Common myeloid progenitor, CD34-positive (primary cell): ENCODE measurements around the gene HOXB4.
A peak's percentile ranks its signal among the peaks of the same experiment; 100 is the strongest.

Source experiments
- CTCF ChIA-PET: fragments of 350-600 bp; sonication (Branson Sonifier 250); formaldehyde crosslinking; loops from one replicate; lab custom pipeline; 2021; ENCODE audit warnings: antibody characterized with exemption; lab: Charles Lee
- POLR2A ChIA-PET: fragments of 350-600 bp; sonication (Branson Sonifier 250); formaldehyde crosslinking; loops from one replicate; lab custom pipeline; 2021; ENCODE audit warnings: antibody characterized with exemption; lab: Charles Lee
- DNase-seq, 3 donors: peaks; one replicate each; pipeline versions ENCODE4 v3.0.0 to v3.0.0-alpha.2; 2013
- H3K27ac ChIP-seq, 2 experiments: 1 replicate in 1 of 2; 2 replicates in 1 of 2; pipeline ENCODE4 v1.7.0; 2013; ENCODE audit warnings: inconsistent platforms in 2 of 2, low read length in 2 of 2, mild to moderate bottlenecking in 2 of 2, low read depth in 1 of 2, moderate library complexity in 1 of 2; ENCODE audit not compliant: severe bottlenecking in 2 of 2, insufficient read depth in 1 of 2, poor library complexity in 1 of 2
- H3K27me3 ChIP-seq, 5 experiments: replicated peaks in 2 of 5; 1 replicate in 3 of 5; 2 replicates in 2 of 5; pipeline versions ENCODE4 v1.6.1 to v1.7.0; 2013; ENCODE audit warnings: low read length in 4 of 5, mild to moderate bottlenecking in 2 of 5, moderate library complexity in 2 of 5, inconsistent platforms in 1 of 5; ENCODE audit not compliant: insufficient read depth in 5 of 5, control insufficient read depth in 4 of 5
- H3K36me3 ChIP-seq, 4 experiments: 1 replicate in 2 of 4; 2 replicates in 2 of 4; pipeline versions ENCODE4 v1.6.1 to v1.7.0; 2013; ENCODE audit warnings: low read length in 3 of 4, control low read depth in 1 of 4, mild to moderate bottlenecking in 1 of 4; ENCODE audit not compliant: control insufficient read depth in 4 of 4, insufficient read depth in 4 of 4
- H3K4me1 ChIP-seq, 4 experiments: 1 replicate in 3 of 4; 2 replicates in 1 of 4; pipeline versions ENCODE4 v1.6.1 to v1.7.1; 2013; ENCODE audit warnings: low read length in 3 of 4, mild to moderate bottlenecking in 3 of 4, control low read depth in 1 of 4, inconsistent platforms in 1 of 4, moderate library complexity in 1 of 4; ENCODE audit not compliant: control insufficient read depth in 4 of 4, insufficient read depth in 4 of 4; ENCODE audit errors: control extremely low read depth in 1 of 4
- H3K4me3 ChIP-seq, 7 experiments: 1 replicate in 4 of 7; 2 replicates in 3 of 7; pipeline versions ENCODE4 v1.5.1 to v1.7.0; 2013; ENCODE audit warnings: mild to moderate bottlenecking in 7 of 7, low read length in 6 of 7, moderate library complexity in 6 of 7, inconsistent platforms in 2 of 7, low read depth in 2 of 7, control low read depth in 1 of 7; ENCODE audit not compliant: insufficient read depth in 4 of 7, control insufficient read depth in 1 of 7; ENCODE audit errors: extremely low read depth in 1 of 7
- H3K9me3 ChIP-seq, 5 experiments: 1 replicate in 4 of 5; 2 replicates in 1 of 5; pipeline versions ENCODE4 v1.6.1 to v1.7.1; 2013; ENCODE audit warnings: low read length in 4 of 5, mild to moderate bottlenecking in 2 of 5, inconsistent platforms in 1 of 5, low read depth in 1 of 5, moderate library complexity in 1 of 5; ENCODE audit not compliant: control insufficient read depth in 4 of 5, insufficient read depth in 2 of 5; ENCODE audit errors: control extremely low read depth in 1 of 5
- WGBS: methylation state at CpG from one replicate; pipeline ENCODE4 v1.1.5; 2013; ENCODE audit not compliant: insufficient coverage; 5-methylcytosine and 5-hydroxymethylcytosine counted together

HOXB4 gene

GRCh38 chr17:48613862-48614694, 35.9 kb upstream of the HOXB4 start:
- Histone ChIP-seq H3K4me3 (peak overlapping the region in 5 of 7 experiments; percentile 6 to 63 (median 51)), H3K27ac (no peak overlapping the region), H3K27me3 (peaks cover 14 to 99% (median 57%) of the 10 kb centered on the region in 5 experiments), H3K4me1 (peaks cover 0 to 63% (median 57%) of the 10 kb centered on the region in 4 experiments), H3K9me3 (no peaks in the 10 kb centered on the region), H3K36me3 (no peaks in the 10 kb centered on the region)
- POLR2A ChIA-PET = interaction anchor here (1.1 kb wide), 1 partner anchor 18 kb away, joined by 3 read pairs; no protein-coding TSS in a partner anchor
- DNase-seq = peak in 2 of 3 donors; percentile 62 to 67
- WGBS = 1% methylated on average over 47 of the region's 55 CpGs
- CTCF ChIA-PET = interaction anchor here (0.9 to 2.8 kb wide), 6 partner anchors 7 to 171 kb away, joined by 3 to 11 read pairs (median 8); partner anchors contain the start of genes HOXB5 and HOXB9

GRCh38 chr17:48612854-48613691, 34.9 kb upstream of the HOXB4 start:
- peaks cover 18 to 98% (median 61%) of the 10 kb centered on the region in 5 experiments for H3K27me3 ChIP-seq
- WGBS = 0% methylated on average over 38 of the region's 67 CpGs
- ChIA-PET CTCF (interaction anchor here (0.6 to 1.4 kb wide), 7 partner anchors 12 to 569 kb away, joined by 3 to 9 read pairs (median 4); no protein-coding TSS in a partner anchor), POLR2A (no interaction called here)
- peak in 2 of 3 donors; percentile 65 to 75 for DNase-seq
- H3K4me3 ChIP-seq = peak overlapping the region; percentile 21 to 85 (median 54)
- H3K9me3 ChIP-seq = no peaks in the 10 kb centered on the region
- H3K36me3 ChIP-seq = no peaks in the 10 kb centered on the region
- no peak overlapping the region for H3K27ac ChIP-seq
- H3K4me1 ChIP-seq = peaks cover 0 to 55% (median 49%) of the 10 kb centered on the region in 4 experiments

- DNase-seq = peak in 2 of 3 donors; percentile 69 to 78
- no peaks in the 10 kb centered on the region for H3K9me3 ChIP-seq
- peaks cover 0 to 49% (median 45%) of the 10 kb centered on the region in 4 experiments for H3K4me1 ChIP-seq
- peaks cover 14 to 98% (median 55%) of the 10 kb centered on the region in 5 experiments for H3K27me3 ChIP-seq
- ChIA-PET POLR2A (no interaction called here), CTCF (interaction anchor here (0.9 to 1.4 kb wide), 5 partner anchors 13 to 170 kb away, joined by 4 to 9 read pairs (median 4); no protein-coding TSS in a partner anchor)
- H3K36me3 ChIP-seq = no peaks in the 10 kb centered on the region
- H3K27ac ChIP-seq = no peak overlapping the region
- WGBS = 0% methylated on average over 11 of the region's 15 CpGs
- peak overlapping the region in 6 of 7 experiments; percentile 8 to 85 (median 58) for H3K4me3 ChIP-seq
Measured at GRCh38 chr17:48612456-48612853, 34.3 kb upstream of the HOXB4 start.

GRCh38 chr17:48611681-48612455, 33.7 kb upstream of the HOXB4 start:
- Histone ChIP-seq H3K27ac (no peak overlapping the region), H3K9me3 (no peaks in the 10 kb centered on the region), H3K4me3 (peak overlapping the region in 6 of 7 experiments; percentile 27 to 85 (median 68)), H3K27me3 (peaks cover 14 to 98% (median 54%) of the 10 kb centered on the region in 5 experiments), H3K4me1 (peaks cover 0 to 48% (median 45%) of the 10 kb centered on the region in 4 experiments), H3K36me3 (no peaks in the 10 kb centered on the region)
- 1% methylated on average over 21 of the region's 36 CpGs for WGBS
- CTCF ChIA-PET = interaction anchor here (1.4 kb wide), 1 partner anchor 77 kb away, joined by 4 read pairs; no protein-coding TSS in a partner anchor
- no peak for DNase-seq
- POLR2A ChIA-PET = no interaction called here

GRCh38 chr17:48611213-48611612, 33.1 kb upstream of the HOXB4 start:
- Histone ChIP-seq H3K4me3 (peak overlapping the region; percentile 23 to 85 (median 64)), H3K4me1 (peaks cover 0 to 48% (median 45%) of the 10 kb centered on the region in 4 experiments), H3K9me3 (no peaks in the 10 kb centered on the region), H3K27ac (no peak overlapping the region), H3K36me3 (no peaks in the 10 kb centered on the region), H3K27me3 (peaks cover 18 to 96% (median 50%) of the 10 kb centered on the region in 5 experiments)
- WGBS = 1% methylated on average over 18 of the region's 22 CpGs
- POLR2A ChIA-PET = no interaction called here
- CTCF ChIA-PET = no interaction called here
- DNase-seq = no peak
